HepG2 (cell line): ENCODE measurements around the gene FOCAD. TPM values are rescaled to one million over a fixed set of nuclear protein-coding genes. Genes with fewer than 3 reads are reported as not detected.

Experiments used
- ARID4A ChIP-seq: sonication (generic); formaldehyde crosslinking; IDR thresholded peaks from 2 replicates; pipeline ENCODE4 v1.5.0; 2020; ENCODE audit warnings: mild to moderate bottlenecking, missing genetic modification reagents, borderline replicate concordance
- CBX1 ChIP-seq: IDR thresholded peaks from one replicate; pipeline ENCODE4 v1.6.1; 2016; ENCODE audit warnings: antibody characterized with exemption, low read depth
- KLF12 ChIP-seq: sonication (generic); formaldehyde crosslinking; IDR thresholded peaks from 2 replicates; pipeline ENCODE4 v1.4.0; 2020; ENCODE audit warnings: missing genetic modification reagents, borderline replicate concordance
- MIER3 ChIP-seq: IDR thresholded peaks from 2 replicates; pipeline ENCODE4 v1.6.1; 2016; ENCODE audit warnings: missing compliant biosample characterization, borderline replicate concordance
- NR0B2 ChIP-seq: sonication (generic); formaldehyde crosslinking; IDR thresholded peaks from 2 replicates; pipeline ENCODE4 v1.4.0; 2020; ENCODE audit warnings: mild to moderate bottlenecking, missing genetic modification reagents
- RFX5 ChIP-seq: IDR thresholded peaks from 2 replicates; pipeline ENCODE4 v1.6.1; 2011; ENCODE audit warnings: low read depth, low read length, improper control_type of control experiment
- SAP130 ChIP-seq: IDR thresholded peaks from 2 replicates; pipeline ENCODE4 v1.6.1; 2016; ENCODE audit warnings: low read depth
- TIGD3 ChIP-seq: sonication (generic); formaldehyde crosslinking; IDR thresholded peaks from 2 replicates; pipeline ENCODE4 v1.5.1; 2020; ENCODE audit warnings: mild to moderate bottlenecking, missing genetic modification reagents, borderline replicate concordance
- XRCC5 ChIP-seq: fragments of 200-400 bp; formaldehyde crosslinking; optimal IDR thresholded peaks from 2 replicates; pipeline ENCODE3; 2017; ENCODE audit warnings: mild to moderate bottlenecking, low read length
- ZNF121 ChIP-seq: sonication (generic); formaldehyde crosslinking; IDR thresholded peaks from 2 replicates; pipeline ENCODE4 v1.5.0; 2020; ENCODE audit warnings: mild to moderate bottlenecking, missing genetic modification reagents
- ZNF124 ChIP-seq: sonication (generic); formaldehyde crosslinking; IDR thresholded peaks from 2 replicates; pipeline ENCODE4 v1.4.0; 2020; ENCODE audit warnings: missing genetic modification reagents
- ZNF281 ChIP-seq: sonication (generic); formaldehyde crosslinking; IDR thresholded peaks from 2 replicates; pipeline ENCODE4 v1.4.0; 2020; ENCODE audit warnings: missing genetic modification reagents, borderline replicate concordance
- ZNF431 ChIP-seq: sonication (generic); formaldehyde crosslinking; IDR thresholded peaks from 2 replicates; pipeline ENCODE4 v1.9.0; 2022; ENCODE audit warnings: missing genetic modification reagents, low read depth, mild to moderate bottlenecking, borderline replicate concordance
- ZNF788 ChIP-seq: sonication (generic); formaldehyde crosslinking; IDR thresholded peaks from 2 replicates; pipeline ENCODE4 v1.5.0; 2020; ENCODE audit warnings: mild to moderate bottlenecking, missing genetic modification reagents, borderline replicate concordance
- polyA plus RNA-seq, 8 experiments: library from polyadenylated mRNA; depleted of rRNA in 3 of 8; stranded (reverse) in 7 of 8; unstranded in 1 of 8; fragments of >200 nt; fragmentation: Illumina TruSeq in 4 of 8; extraction: Trizol in 4 of 8; gene quantifications; 2 replicates each; pipeline versions ENCODE4 v1.2.1 to v1.2.3, GENCODE V29; 2011 to 2016; ENCODE audit warnings: low read depth in 4 of 8, missing spikeins in 1 of 8, mixed read lengths in 1 of 8; ENCODE audit not compliant: insufficient read depth in 1 of 8
- total RNA-seq, 5 experiments: library from RNA; depleted of rRNA; stranded (reverse); fragments of >200 nt; fragmentation: Illumina TruSeq; extraction: Trizol; gene quantifications; 2 replicates each; pipeline ENCODE4 v1.2.3, GENCODE V29; 2016; ENCODE audit warnings: low read depth in 1 of 5

FOCAD gene
- total and polyA plus RNA-seq, 2 of the 13 experiments (the other 11 are each of a cell fraction or from before 2014, with no cell fraction given), result 18.0 to 31.1 TPM

- TF ChIP-seq ARID4A (CRISPR knock-in tag) (peak; percentile 81; the same call in 1 of the 2 replicates), ZNF281 (CRISPR knock-in tag) (peak; percentile 28; the same call in 1 of the 2 replicates), ZNF124 (CRISPR knock-in tag) (no peak), NR0B2 (CRISPR knock-in tag) (peak; percentile 61; the same call in 1 of the 2 replicates), CBX1 (peak; percentile 52), RFX5 (0 out of 2 replicates have a peak, but pooled peaks have one; percentile 8), ZNF788 (peak; percentile 84; the same call in 1 of the 2 replicates), XRCC5 (peak; percentile 60), ZNF121 (no peak; the same call in 1 of the 2 replicates), KLF12 (CRISPR knock-in tag) (peak; percentile 86; the same call in 1 of the 2 replicates), ZNF431 (CRISPR knock-in tag) (no peak; the same call in 1 of the 2 replicates), TIGD3 (CRISPR knock-in tag) (no peak), MIER3 (no peak), SAP130 (CRISPR knock-in tag) (peak; percentile 83)
Observed at GRCh38 chr9:20684035-20684874, at the start of gene FOCAD (continued).
